DMS79 treated with DMSO at 0.1 percent for 48 hours (cell line): ENCODE measurements around the gene C2orf76.
"Not testable (repeated sequence)": the region's sequence is repeated elsewhere in the genome, so short reads cannot be mapped to it uniquely, and the experiment has no call there.

Source experiments
- DNase-seq: peaks from one replicate; lab custom pipeline; 2025; lab: John Stamatoyannopoulos, UW

Gene C2orf76

DNA sequence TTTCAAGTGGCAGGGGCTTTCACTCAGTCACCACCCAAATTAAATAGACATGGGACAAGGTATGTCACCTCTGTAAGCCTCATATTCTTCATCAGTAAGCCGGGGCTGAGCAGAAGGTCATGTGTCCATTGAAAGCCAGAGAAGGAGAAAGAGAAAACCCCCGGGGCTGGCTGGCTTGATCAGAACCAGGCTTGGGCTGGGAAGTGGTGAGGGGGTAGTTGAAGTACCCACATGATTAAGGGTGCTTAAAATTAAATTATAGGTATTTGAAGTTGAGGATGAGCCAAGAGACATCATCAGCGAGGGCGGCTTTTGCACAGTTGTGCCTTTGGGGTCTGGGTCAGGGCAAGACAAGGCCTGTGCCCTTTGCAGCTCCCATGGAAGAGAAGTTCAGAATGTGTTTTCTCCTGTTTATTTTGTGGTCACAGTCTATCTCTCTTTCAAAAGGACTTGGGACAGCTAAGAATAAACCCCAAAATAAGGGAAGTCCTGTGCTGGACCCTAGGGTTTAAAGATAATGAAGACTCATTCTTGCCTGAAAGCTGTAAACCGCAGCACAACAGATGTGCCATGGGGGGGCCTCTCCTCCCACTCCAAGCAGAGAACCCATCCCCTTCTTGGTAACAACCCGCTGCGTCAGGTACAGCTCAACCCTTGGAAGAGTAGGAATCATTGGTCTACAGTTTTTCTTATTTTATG, 10.8 kb upstream of the C2orf76 start:
- DNase-seq: no peak

- DNase-seq: no peak
Observed at GRCh38 chr2:119376810-119377209, 10.2 kb upstream of the C2orf76 start.

DNA sequence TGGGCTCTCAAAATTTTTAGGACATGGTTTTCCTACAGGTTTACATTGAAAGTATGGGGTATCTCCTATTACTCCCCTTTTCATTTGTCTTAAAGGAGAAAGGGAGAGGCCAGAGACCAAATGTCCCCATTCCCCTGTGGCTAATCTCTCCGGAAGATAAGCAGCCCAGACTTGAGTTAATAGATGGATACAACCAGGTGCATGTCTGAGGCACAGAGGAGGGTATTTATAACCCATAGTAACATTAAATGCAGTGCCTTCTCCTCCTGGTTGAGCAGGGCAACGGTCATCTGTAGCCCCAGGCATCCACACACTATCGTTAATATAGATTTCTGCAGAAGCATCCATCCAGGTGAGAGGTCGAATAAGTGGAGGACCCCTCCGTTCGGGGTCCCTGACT, 9.8 kb upstream of the C2orf76 start:
- not testable (repeated sequence) for DNase-seq

DNA sequence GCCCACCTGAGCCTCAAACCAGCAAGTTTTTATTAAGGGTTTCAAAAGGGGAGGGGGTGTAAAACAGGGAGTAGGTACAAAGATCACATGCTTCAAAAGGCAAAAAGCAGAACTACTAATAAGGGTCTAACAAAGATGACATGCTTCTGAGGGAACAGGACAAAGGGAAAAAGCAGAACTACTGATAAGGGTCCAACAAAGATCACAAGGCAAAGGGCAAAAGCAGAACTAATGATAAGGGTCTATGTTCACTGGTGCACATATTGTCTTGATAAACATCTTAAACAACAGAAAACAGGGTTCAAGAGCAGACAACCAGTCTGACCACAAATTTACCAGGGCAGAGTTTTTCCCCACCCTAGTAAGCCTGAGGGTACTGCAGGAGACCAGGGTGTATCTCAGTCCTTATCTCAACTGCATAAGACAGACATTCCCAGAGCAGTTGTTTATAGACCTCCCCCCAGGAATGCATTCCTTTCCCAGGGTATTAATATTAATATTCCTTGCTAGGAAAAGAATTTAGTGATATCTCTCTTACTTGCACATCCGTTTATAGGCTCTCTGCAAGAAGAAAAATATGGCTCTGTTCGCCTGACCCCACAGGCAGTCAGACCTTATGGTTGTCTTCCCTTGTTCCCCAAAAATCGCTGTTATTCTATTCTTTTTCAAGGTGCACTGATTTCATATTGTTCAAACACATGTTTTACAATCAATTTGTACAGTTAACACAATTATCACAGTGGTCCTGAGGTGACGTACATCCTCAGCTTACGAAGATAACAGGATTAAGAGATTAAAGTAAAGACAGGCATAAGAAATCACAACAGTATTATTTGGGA, 7.5 kb upstream of the C2orf76 start:
- DNase-seq: not testable (repeated sequence)

GRCh38 chr2:119372778-119373568, 6.3 kb upstream of the C2orf76 start:
- DNase-seq: no peak

DNA sequence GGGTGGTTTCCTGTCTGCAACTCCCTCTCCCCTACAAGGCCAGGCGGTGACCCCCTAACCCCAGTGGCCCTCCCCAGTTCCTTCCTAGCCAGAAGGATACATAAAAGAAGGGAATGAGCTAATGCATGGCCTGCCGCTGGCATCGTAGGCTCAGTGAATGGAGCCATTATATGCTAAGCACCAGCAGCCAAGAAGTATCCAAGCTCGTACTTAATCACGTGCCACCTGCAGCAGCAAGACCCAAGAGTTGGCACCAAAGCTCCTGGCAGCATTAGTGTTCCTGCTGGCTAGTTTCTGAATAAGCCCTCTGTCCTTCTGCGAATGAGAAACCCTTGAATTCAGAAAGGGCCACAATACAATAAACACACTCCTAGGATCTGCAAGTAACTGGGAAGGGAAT, 4.5 kb upstream of the C2orf76 start:
- no peak for DNase-seq

- no peak for DNase-seq
Observed at GRCh38 chr2:119369845-119370244, 3.2 kb upstream of the C2orf76 start.

DNA sequence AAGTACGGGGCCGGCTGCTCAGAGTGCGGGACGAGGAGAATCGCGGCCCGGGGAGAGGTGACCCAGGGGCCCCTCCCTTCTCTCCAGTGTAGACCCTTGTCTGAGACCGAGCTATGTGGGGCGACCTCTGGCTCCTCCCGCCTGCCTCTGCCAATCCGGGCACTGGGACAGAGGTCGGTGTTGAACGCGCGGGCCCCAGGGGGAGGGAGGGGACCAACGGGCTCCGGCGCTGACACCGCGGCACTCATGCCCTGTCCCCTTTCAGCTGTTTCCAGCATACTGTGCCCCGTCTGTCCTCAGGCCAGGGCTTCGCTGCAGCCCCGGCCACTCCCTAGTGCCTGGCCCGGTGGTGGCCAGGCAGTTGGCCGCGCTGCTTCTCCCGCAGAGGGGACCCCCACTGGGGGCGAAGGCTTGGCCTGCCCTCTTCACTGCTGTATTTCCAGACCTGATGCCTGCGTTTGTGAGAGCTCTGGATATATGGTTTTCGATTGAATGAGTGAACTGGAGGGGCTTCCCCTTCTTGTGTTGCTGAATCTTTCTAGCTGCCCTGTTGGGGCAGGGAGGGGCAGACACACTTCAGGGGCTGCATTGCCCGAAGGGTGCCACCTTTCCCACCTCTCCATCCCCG, 952 bp upstream of the C2orf76 start:
- DNase-seq: peak; percentile 9

DNA sequence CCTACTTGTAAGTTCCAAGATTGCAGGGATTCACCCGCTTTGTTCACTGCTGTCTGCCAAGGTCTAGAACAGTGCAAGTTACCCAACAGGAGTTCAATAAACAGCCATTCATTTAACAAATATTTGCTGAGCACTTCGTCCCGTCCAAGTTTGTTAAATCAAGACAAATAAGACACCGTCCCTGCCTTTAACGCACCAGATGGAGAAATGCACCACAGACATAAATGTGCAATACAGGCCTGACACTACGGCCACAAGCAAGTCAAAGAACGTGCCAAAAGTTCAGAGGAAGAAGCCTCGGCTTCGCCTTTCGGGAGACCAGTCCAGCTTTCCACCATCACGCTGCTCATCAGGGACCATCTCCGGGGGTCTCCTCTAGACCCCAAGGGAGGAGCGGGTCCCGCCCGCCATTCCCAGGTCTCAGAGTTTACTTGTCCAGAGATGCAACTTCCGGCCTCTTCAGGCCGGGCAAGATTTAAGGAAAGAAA, 429 bp downstream of the C2orf76 start:
- no peak for DNase-seq

DNA sequence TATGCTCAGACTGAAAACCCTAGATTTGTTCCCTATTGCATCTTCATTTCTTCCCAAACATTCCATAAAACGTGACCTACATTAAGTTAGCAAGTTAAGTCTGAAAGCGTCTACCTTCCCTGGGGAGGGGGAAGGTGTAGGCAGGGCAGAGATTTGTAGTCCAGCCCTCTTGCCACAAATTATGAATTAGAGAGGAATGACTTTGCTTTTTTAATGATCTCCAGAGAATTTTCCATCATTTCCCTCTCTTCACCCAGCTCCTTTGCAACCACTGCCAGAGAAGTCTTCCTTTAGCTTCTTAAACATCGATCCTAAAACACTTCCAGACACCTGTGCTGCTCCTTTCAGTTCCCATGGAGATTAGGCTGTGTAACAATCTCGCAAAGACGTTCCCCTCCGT, 1.2 kb downstream of the C2orf76 start:
- no peak for DNase-seq

DNA sequence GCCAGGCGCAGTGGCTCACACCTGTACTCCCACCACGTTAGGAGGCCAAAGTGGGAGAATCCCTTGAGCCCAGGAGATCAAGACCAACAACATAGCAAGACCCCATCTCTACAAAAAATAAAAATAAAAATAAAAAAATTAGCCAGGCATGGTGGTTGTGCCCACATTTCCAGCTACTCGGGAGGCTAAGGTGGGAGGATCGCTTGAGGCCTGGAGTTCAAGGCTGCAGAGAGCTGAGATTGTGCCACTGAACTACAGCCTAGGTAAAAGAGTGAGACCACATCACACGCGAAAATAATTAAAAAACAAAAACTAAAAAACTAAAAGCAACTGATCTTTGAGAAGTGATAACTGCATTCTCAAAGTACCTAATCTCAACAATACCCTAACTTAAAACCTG, 1.8 kb downstream of the C2orf76 start:
- no peak for DNase-seq

GRCh38 chr2:119360423-119360966, 6.1 kb downstream of the C2orf76 start:
- no peak for DNase-seq

GRCh38 chr2:119359774-119360173, 6.9 kb downstream of the C2orf76 start:
- DNase-seq: no peak

DNA sequence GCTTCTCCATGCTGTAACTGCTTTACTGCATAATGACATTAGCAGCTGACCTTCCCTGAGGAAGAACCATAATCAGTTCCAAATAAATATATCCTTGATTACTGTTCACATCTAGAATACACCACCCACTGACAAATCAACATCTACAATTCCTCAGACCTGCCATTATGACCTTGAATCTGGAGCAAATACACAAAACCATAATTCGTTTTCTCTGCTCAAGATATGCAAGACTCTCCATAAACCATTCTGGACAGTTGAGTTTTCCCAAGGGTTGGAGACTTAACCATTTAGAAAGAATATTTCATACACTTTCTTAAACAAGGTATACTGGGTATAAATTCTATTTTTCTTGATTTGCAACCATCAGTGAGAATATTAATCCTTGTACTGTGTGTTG, 11.8 kb downstream of the C2orf76 start:
- DNase-seq: no peak

DNA sequence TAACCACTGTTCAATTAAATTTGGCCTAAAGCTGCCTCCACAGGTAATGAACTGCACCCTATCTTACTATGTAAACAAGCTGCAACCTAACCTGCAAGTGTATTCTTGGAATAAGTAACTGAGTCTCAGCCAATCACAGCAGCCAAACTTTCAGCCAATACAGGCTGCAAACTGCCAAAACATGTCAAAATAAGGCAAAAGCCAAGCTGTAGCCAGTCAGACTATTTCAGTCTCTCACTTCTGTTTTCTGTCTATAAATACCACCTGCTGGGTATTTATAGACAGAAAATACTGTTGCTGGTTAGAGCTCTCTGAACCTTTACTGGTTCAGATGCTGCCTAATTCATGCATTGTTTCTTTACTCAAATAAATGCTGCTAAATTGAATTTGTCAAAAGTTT, 14.3 kb downstream of the C2orf76 start:
- no peak for DNase-seq

DNA sequence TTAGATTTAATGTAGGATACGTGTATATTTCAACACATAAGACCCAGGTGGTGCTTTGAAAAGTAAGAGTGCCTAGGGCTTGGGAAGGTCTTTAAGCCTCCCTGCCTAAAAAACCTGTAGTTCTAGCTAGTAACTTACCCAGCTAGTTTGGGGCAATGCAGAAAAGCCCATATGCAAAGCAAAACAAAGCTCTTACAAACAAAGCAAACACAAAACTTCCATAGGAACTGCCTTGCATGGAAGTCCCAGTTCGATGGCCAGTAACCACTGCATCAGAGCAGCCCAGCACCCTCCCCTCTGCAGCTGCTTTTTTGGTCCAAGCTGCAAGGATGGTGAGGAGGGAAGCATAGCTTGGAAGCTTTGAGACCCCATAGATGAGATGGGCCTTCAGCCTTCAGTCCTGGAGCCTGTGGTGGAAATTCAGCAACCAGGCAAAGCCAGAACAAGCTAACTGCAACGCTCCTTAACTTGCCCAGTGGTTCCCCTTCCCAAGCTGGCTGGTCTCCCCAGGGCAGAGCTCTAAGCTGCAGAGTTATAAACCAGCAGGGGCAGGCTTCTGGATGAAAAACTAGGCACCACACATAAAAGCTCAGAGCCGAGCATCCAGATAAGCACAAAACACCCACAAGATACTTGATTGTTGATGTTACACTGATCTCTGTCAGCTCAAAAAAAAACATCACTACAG, 16.2 kb downstream of the C2orf76 start:
- DNase-seq: no peak

GRCh38 chr2:119349289-119349688, 17.3 kb downstream of the C2orf76 start:
- DNase-seq: no peak

DNA sequence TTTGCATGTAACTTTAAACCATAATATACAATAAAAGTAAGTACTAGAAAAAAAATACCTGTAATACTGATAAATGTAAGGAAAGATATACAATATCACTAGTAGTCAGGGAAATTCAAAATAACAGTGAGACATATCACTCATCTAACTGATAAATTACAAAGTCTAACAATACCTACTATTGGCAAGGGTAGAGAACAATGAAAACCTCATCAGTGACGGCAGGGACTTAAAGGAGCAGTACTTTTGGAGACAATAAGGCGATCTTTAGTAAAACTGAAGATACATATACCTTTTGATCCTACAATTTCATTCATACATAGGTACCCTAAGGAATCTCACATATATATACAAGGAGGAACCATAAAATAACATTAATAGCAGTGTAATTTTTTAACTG, 24.9 kb downstream of the C2orf76 start:
- DNase-seq: no peak

- DNase-seq: no peak
Observed at GRCh38 chr2:119339562-119339923, 27.1 kb downstream of the C2orf76 start.

DNA sequence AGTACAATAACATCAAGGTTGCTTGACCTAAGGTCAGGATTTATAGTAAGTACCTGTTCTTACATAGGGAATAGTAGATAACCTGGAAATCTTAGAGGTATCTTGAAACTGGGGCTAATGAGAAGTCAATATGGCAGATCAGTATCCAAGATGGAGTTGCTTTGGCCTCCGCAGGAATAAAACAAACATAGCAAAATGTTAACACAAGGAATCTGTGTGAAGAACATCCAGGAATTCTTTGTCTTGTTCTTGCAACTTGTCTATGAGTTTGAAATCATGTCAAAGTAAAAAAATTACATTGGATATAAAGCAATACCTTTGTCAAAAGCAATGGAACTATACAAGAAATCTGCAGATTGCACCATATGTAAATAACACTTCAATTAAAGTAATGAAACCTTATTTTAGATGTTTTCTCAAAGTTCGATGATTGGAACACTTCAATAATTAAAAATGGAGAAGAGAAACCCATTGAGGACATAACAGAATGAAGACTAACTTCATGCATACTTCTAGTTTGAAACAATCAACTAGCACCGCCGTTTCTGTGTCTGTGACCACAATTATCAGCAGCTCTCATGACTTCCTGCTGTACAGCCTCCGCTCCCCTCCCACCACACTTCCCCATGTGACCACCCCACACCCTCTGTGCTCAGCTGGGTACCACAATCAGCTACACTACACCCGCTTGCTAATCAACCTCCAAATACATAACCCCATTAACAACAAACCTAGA, 27.6 kb downstream of the C2orf76 start:
- DNase-seq: no peak

DNA sequence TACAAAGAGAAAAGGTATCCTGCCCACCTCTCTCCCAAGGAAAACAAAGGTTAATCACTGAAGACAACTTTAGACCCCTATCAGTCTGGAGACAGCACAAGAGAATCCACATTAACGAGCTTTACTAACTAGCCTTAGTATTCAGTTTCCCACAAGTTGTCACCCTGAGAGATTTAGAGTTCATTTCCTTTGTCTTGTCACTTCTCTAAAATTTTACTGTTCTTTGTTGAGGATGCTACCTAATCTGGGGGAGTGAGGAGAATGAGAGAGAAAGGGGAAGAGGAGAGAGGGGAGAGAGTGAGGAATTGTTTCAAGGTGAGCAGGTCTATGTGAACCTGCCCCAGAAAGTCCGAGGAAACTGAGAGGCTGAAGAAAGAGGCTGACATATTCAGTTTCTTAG, 28.4 kb downstream of the C2orf76 start:
- DNase-seq: no peak
